ENCODE results near the gene AXIN2. TPM values are rescaled to one million over a fixed set of nuclear protein-coding genes. Genes with fewer than 3 reads are reported as not detected.

The AXIN2 gene
- total RNA-seq, 1 experiment from 2014 or later, result 168 TPM

- Histone ChIP-seq H3K4me1 (peaks cover 18% of the 10 kb centered on the region), H3K27me3 (replicated peaks; ENCODE audit: control insufficient read depth, insufficient read depth, low read length) (no peaks in the 10 kb centered on the region), H3K9me3 (no peaks in the 10 kb centered on the region), H3K4me3 (ENCODE audit: low read depth, low read length) (no peak overlapping the region), H3K36me3 (ENCODE audit: control insufficient read depth, insufficient read depth, low read length) (no peaks in the 10 kb centered on the region)
- no peaks in the 10 kb centered on the region for H3K36me3 Mint-ChIP-seq (ENCODE audit: insufficient read depth, unreplicated experiment)
- no peaks in the 10 kb centered on the region for H3K27me3 Mint-ChIP-seq (ENCODE audit: insufficient read depth, unreplicated experiment)
- no peak for TF ChIP-seq CTCF (IDR thresholded peaks at IDR 0.05; ENCODE audit: insufficient read depth in 1 of 2, low read depth in 1 of 2, low read length in 1 of 2, severe bottlenecking in 1 of 2, unreplicated experiment in 1 of 2)
- no peaks in the 10 kb centered on the region for H3K9me3 Mint-ChIP-seq (ENCODE audit: unreplicated experiment)
- H3K4me3 Mint-ChIP-seq (ENCODE audit: unreplicated experiment), result no peak overlapping the region
- no TSS peak for BruUV-seq (replicated peaks)
- no peak overlapping the region for H3K27ac Mint-ChIP-seq (ENCODE audit: unreplicated experiment)
- DNase-seq, result no peak
- ChIA-PET CTCF (no interaction called here), POLR2A (no interaction called here)
- peaks cover 20% of the 10 kb centered on the region for H3K4me1 Mint-ChIP-seq (ENCODE audit: low read depth, unreplicated experiment)
- intact Hi-C loops (cut with micrococcal nuclease; ENCODE audit: unreplicated experiment), result no loop called here
These were observed 37.3 kb upstream of the AXIN2 start for GRCh38 chr17:65598746-65599145.

- peaks cover 36% of the 10 kb centered on the region for H3K4me1 ChIP-seq
- no TSS peak for BruUV-seq (replicated peaks)
- Mint-ChIP-seq H3K4me3 (ENCODE audit: unreplicated experiment) (no peak overlapping the region), H3K9me3 (ENCODE audit: unreplicated experiment) (no peaks in the 10 kb centered on the region), H3K4me1 (ENCODE audit: low read depth, unreplicated experiment) (peaks cover 34% of the 10 kb centered on the region), H3K27ac (ENCODE audit: unreplicated experiment) (peak overlapping the region; percentile 88), H3K27me3 (ENCODE audit: insufficient read depth, unreplicated experiment) (no peaks in the 10 kb centered on the region), H3K36me3 (ENCODE audit: insufficient read depth, unreplicated experiment) (peaks cover 8% of the 10 kb centered on the region)
- H3K9me3 ChIP-seq, result no peaks in the 10 kb centered on the region
- H3K27me3 ChIP-seq (replicated peaks; ENCODE audit: control insufficient read depth, insufficient read depth, low read length), result no peaks in the 10 kb centered on the region
- ChIA-PET CTCF (interaction anchor here (0.6 kb wide), 1 partner anchor 14 kb away, joined by 3 read pairs; no protein-coding TSS in a partner anchor), POLR2A (interaction anchor here (0.6 kb wide), 1 partner anchor 135 kb away, joined by 5 read pairs; no protein-coding TSS in a partner anchor)
- peak; percentile 24 to 59 for DNase-seq
- no peak overlapping the region for H3K4me3 ChIP-seq (ENCODE audit: low read depth, low read length)
- H3K36me3 ChIP-seq (ENCODE audit: control insufficient read depth, insufficient read depth, low read length), result no peaks in the 10 kb centered on the region
- no peak for TF ChIP-seq CTCF (IDR thresholded peaks at IDR 0.05; ENCODE audit: insufficient read depth in 1 of 2, low read depth in 1 of 2, low read length in 1 of 2, severe bottlenecking in 1 of 2, unreplicated experiment in 1 of 2)
- intact Hi-C loops (cut with micrococcal nuclease; ENCODE audit: unreplicated experiment), result no loop called here
These were observed 33.7 kb upstream of the AXIN2 start for GRCh38 chr17:65595071-65595656.

- ChIA-PET POLR2A (interaction anchor here (0.6 kb wide), 1 partner anchor 136 kb away, joined by 5 read pairs; no protein-coding TSS in a partner anchor), CTCF (no interaction called here)
- peak in 1 of 2 experiments; percentile 17 for DNase-seq
- no TSS peak for BruUV-seq (replicated peaks)
- no peak for TF ChIP-seq CTCF (IDR thresholded peaks at IDR 0.05; ENCODE audit: insufficient read depth in 1 of 2, low read depth in 1 of 2, low read length in 1 of 2, severe bottlenecking in 1 of 2, unreplicated experiment in 1 of 2)
- Mint-ChIP-seq H3K27ac (ENCODE audit: unreplicated experiment) (peak overlapping the region; percentile 88), H3K27me3 (ENCODE audit: insufficient read depth, unreplicated experiment) (no peaks in the 10 kb centered on the region), H3K4me3 (ENCODE audit: unreplicated experiment) (peak overlapping the region; percentile 51), H3K36me3 (ENCODE audit: insufficient read depth, unreplicated experiment) (peaks cover 8% of the 10 kb centered on the region), H3K9me3 (ENCODE audit: unreplicated experiment) (no peaks in the 10 kb centered on the region), H3K4me1 (ENCODE audit: low read depth, unreplicated experiment) (peaks cover 36% of the 10 kb centered on the region)
- Histone ChIP-seq H3K36me3 (ENCODE audit: control insufficient read depth, insufficient read depth, low read length) (no peaks in the 10 kb centered on the region), H3K27me3 (replicated peaks; ENCODE audit: control insufficient read depth, insufficient read depth, low read length) (no peaks in the 10 kb centered on the region), H3K9me3 (no peaks in the 10 kb centered on the region), H3K4me3 (ENCODE audit: low read depth, low read length) (no peak overlapping the region), H3K4me1 (peaks cover 43% of the 10 kb centered on the region)
- intact Hi-C loops (cut with micrococcal nuclease; ENCODE audit: unreplicated experiment), result no loop called here
These were observed 32.7 kb upstream of the AXIN2 start for GRCh38 chr17:65593855-65594845.
